Fibroblast of lung (primary cell): ENCODE results near the gene RASSF8. TPM values are rescaled to one million over a fixed set of nuclear protein-coding genes. Genes with fewer than 3 reads are reported as not detected.

Experiments
- DNase-seq, 2 donors: peaks; one replicate each; pipeline versions ENCODE4 v3.0.0 to v3.0.0-alpha.2; 2010; ENCODE audit warnings: low read depth in 2 of 2
- H2AFZ ChIP-seq: 2 replicates; pipeline ENCODE4 v1.5.1; 2012; ENCODE audit warnings: low read length, control low read depth, inconsistent platforms
- H3K27ac ChIP-seq: 2 replicates; pipeline ENCODE4 v1.5.1; 2011; ENCODE audit warnings: low read length, control low read depth; ENCODE audit not compliant: insufficient read depth
- H3K27me3 ChIP-seq: 2 replicates; pipeline ENCODE4 v1.5.1; 2011; ENCODE audit warnings: mild to moderate bottlenecking, low read length; ENCODE audit not compliant: control insufficient read depth, insufficient read depth
- H3K36me3 ChIP-seq: 2 replicates; pipeline ENCODE4 v1.5.1; 2011; ENCODE audit warnings: low read length; ENCODE audit not compliant: control insufficient read depth, insufficient read depth
- H3K4me1 ChIP-seq: 2 replicates; pipeline ENCODE4 v1.5.1; 2011; ENCODE audit warnings: low read length; ENCODE audit not compliant: control insufficient read depth, insufficient read depth; ENCODE audit errors: extremely low read depth
- H3K4me2 ChIP-seq: 2 replicates; pipeline ENCODE4 v1.5.1; 2011; ENCODE audit warnings: low read length, control low read depth; ENCODE audit not compliant: insufficient read depth; ENCODE audit errors: extremely low read depth
- H3K4me3 ChIP-seq, 4 experiments: fragments of 200-600 bp in 1 of 4; sonication (generic) in 1 of 4; replicated peaks in 1 of 4; 2 replicates each; pipeline ENCODE4 v1.5.1; 2011 to 2016; ENCODE audit warnings: low read length in 4 of 4, low read depth in 3 of 4, mild to moderate bottlenecking in 3 of 4, control low read depth in 2 of 4, inconsistent platforms in 1 of 4, mixed read lengths in 1 of 4; ENCODE audit not compliant: insufficient read depth in 1 of 4; ENCODE audit errors: control extremely low read depth in 1 of 4
- H3K79me2 ChIP-seq: 2 replicates; pipeline ENCODE4 v1.5.1; 2012; ENCODE audit warnings: mild to moderate bottlenecking, low read length, inconsistent platforms; ENCODE audit not compliant: control insufficient read depth, insufficient read depth
- H3K9ac ChIP-seq: 2 replicates; pipeline ENCODE4 v1.5.1; 2011; ENCODE audit warnings: mild to moderate bottlenecking, low read length, control low read depth; ENCODE audit not compliant: insufficient read depth
- H3K9me3 ChIP-seq: 2 replicates; pipeline ENCODE4 v1.5.1; 2012; ENCODE audit warnings: low read depth, low read length; ENCODE audit not compliant: control insufficient read depth, insufficient read depth
- H4K20me1 ChIP-seq: 2 replicates; pipeline ENCODE4 v1.5.1; 2011; ENCODE audit warnings: low read length; ENCODE audit not compliant: control insufficient read depth, insufficient read depth; ENCODE audit errors: extremely low read depth
- CTCF ChIP-seq, 2 donors: IDR thresholded peaks in 1 of 2; conservative IDR thresholded peaks in 1 of 2; 1 replicate in 1 of 2; 2 replicates in 1 of 2; pipeline ENCODE4 v1.5.1; 2011 to 2012; ENCODE audit warnings: low read length in 2 of 2, control low read depth in 1 of 2, inconsistent platforms in 1 of 2, low read depth in 1 of 2, mild to moderate bottlenecking in 1 of 2
- EZH2 ChIP-seq: IDR thresholded peaks from 2 replicates; pipeline ENCODE4 v1.5.1; 2012; ENCODE audit warnings: low read length, control low read depth, mild to moderate bottlenecking; ENCODE audit errors: missing control alignments
- polyA plus RNA-seq, 2 donors: library from polyadenylated mRNA; depleted of rRNA in 1 of 2; stranded (reverse) in 1 of 2; unstranded in 1 of 2; fragments of >200 nt; gene quantifications; 2 replicates each; pipeline ENCODE4 v1.2.1, GENCODE V29; 2011 to 2012; ENCODE audit warnings: missing spikeins in 1 of 2
- total RNA-seq: library from RNA; depleted of rRNA; stranded (reverse); fragments of >200 nt; gene quantifications from 2 replicates; pipeline ENCODE4 v1.2.1, GENCODE V29; 2014

Gene RASSF8
- total and polyA plus RNA-seq, 2 donors (not counting 1 experiment from before 2014, with no cell fraction given): 28.8 to 52.8 TPM

GRCh38 chr12:26120561-26121274, 162.2 kb downstream of the RASSF8 start:
- peak in 1 of 2 donors; percentile 56 for DNase-seq
- no peaks in the 10 kb centered on the region for H3K27me3 ChIP-seq
- H3K4me1 ChIP-seq: peaks cover 3% of the 10 kb centered on the region
- TF ChIP-seq CTCF (conservative IDR thresholded peaks at IDR 0.05 in 1 of 2, IDR thresholded peaks at IDR 0.05 in 1 of 2; ENCODE audit: low read depth in 1 of 2, low read length in 2 of 2) (no peak), EZH2 (no peak)
- no peak overlapping the region for H3K4me2 ChIP-seq
- H3K9me3 ChIP-seq: no peaks in the 10 kb centered on the region
- H3K79me2 ChIP-seq: no peaks in the 10 kb centered on the region
- H3K36me3 ChIP-seq: no peaks in the 10 kb centered on the region
- H3K4me3 ChIP-seq: no peak overlapping the region
- H3K9ac ChIP-seq: no peak overlapping the region
- H4K20me1 ChIP-seq: no peaks in the 10 kb centered on the region
- H2AFZ ChIP-seq: no peak overlapping the region
- no peak overlapping the region for H3K27ac ChIP-seq

- Histone ChIP-seq H3K4me3 (peak overlapping the region; percentile 5 to 64 (median 36)), H4K20me1 (no peaks in the 10 kb centered on the region), H3K4me1 (peaks cover 3% of the 10 kb centered on the region), H3K9me3 (no peaks in the 10 kb centered on the region), H3K36me3 (no peaks in the 10 kb centered on the region), H3K4me2 (peak overlapping the region; percentile 62), H2AFZ (no peak overlapping the region), H3K27ac (no peak overlapping the region), H3K9ac (peak overlapping the region; percentile 57), H3K27me3 (no peaks in the 10 kb centered on the region), H3K79me2 (no peaks in the 10 kb centered on the region)
- peak in 1 of 2 donors; percentile 24 for DNase-seq
- TF ChIP-seq CTCF (conservative IDR thresholded peaks at IDR 0.05 in 1 of 2, IDR thresholded peaks at IDR 0.05 in 1 of 2; ENCODE audit: low read depth in 1 of 2, low read length in 2 of 2) (no peak), EZH2 (no peak)
These were observed 163.0 kb downstream of the RASSF8 start for GRCh38 chr12:26121323-26122060.

GRCh38 chr12:26122061-26122680, 163.7 kb downstream of the RASSF8 start:
- no peak for TF ChIP-seq CTCF (conservative IDR thresholded peaks at IDR 0.05 in 1 of 2, IDR thresholded peaks at IDR 0.05 in 1 of 2; ENCODE audit: low read depth in 1 of 2, low read length in 2 of 2)
- no peak for TF ChIP-seq EZH2
- H3K9me3 ChIP-seq: no peaks in the 10 kb centered on the region
- no peaks in the 10 kb centered on the region for H3K79me2 ChIP-seq
- peak overlapping the region; percentile 81 for H3K27ac ChIP-seq
- peaks cover 3% of the 10 kb centered on the region for H3K4me1 ChIP-seq
- peak overlapping the region; percentile 5 to 64 (median 49) for H3K4me3 ChIP-seq
- no peaks in the 10 kb centered on the region for H4K20me1 ChIP-seq
- no peaks in the 10 kb centered on the region for H3K27me3 ChIP-seq
- peak overlapping the region; percentile 66 for H2AFZ ChIP-seq
- DNase-seq: peak in 1 of 2 donors; percentile 44
- peak overlapping the region; percentile 62 for H3K4me2 ChIP-seq
- H3K36me3 ChIP-seq: no peaks in the 10 kb centered on the region
- H3K9ac ChIP-seq: peak overlapping the region; percentile 71
